ENCODE data around the gene STK32B.

The STK32B gene

DNA sequence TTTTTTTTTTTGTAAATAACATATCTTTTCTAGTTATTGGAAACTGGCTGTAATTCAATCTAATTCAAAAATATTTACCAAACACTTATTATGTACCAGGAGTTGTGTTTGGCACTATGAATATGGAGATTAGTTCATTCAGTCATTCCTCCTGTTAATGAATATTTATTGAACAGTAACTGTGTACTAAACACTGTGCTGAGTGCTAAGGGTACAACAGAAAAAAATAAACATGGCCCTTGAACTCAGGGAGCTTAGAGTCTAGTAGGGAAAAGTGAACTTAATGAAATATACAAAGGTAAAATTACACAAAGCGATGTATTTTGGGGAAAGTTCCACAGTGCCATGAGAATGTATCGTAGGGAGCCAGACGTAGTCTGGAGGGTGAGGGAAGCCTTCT is 87.1 kb downstream of the STK32B start:
- no peaks in the 10 kb centered on the region for H3K4me1 ChIP-seq (ENCODE audit: control insufficient read depth, insufficient read depth, low read length)
- H3K4me3 ChIP-seq (ENCODE audit: low read depth, low read length), result no peak overlapping the region
- TF ChIP-seq, protein P1, sequence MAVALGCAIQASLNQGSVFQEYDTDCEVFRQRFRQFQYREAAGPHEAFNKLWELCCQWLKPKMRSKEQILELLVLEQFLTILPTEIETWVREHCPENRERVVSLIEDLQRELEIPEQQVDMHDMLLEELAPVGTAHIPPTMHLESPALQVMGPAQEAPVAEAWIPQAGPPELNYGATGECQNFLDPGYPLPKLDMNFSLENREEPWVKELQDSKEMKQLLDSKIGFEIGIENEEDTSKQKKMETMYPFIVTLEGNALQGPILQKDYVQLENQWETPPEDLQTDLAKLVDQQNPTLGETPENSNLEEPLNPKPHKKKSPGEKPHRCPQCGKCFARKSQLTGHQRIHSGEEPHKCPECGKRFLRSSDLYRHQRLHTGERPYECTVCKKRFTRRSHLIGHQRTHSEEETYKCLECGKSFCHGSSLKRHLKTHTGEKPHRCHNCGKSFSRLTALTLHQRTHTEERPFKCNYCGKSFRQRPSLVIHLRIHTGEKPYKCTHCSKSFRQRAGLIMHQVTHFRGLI (tag by site-specific recombination; IDR thresholded peaks at IDR 0.05), result no peak
- TF ChIP-seq OSR2 (tag by site-specific recombination; IDR thresholded peaks at IDR 0.05) (no peak), ZNF146 (tag by site-specific recombination; IDR thresholded peaks at IDR 0.05) (no peak), HOXD13 (CRISPR knock-in tag; IDR thresholded peaks at IDR 0.05; ENCODE audit: borderline replicate concordance) (no peak), KLF1 (tag by site-specific recombination; IDR thresholded peaks at IDR 0.05) (no peak), FEZF1 (tag by site-specific recombination; IDR thresholded peaks at IDR 0.05) (no peak), ZNF785 (tag by site-specific recombination; IDR thresholded peaks at IDR 0.05) (no peak), ZNF350 (tag by site-specific recombination; IDR thresholded peaks at IDR 0.05) (no peak), ZNF660 (tag by site-specific recombination; IDR thresholded peaks at IDR 0.05) (no peak), KLF10 (tag by site-specific recombination; IDR thresholded peaks at IDR 0.05) (no peak), MZF1 (tag by site-specific recombination; IDR thresholded peaks at IDR 0.05; ENCODE audit: borderline replicate concordance) (no peak), YY1 (tag by site-specific recombination; IDR thresholded peaks at IDR 0.05) (no peak)
- TF ChIP-seq, protein P2, sequence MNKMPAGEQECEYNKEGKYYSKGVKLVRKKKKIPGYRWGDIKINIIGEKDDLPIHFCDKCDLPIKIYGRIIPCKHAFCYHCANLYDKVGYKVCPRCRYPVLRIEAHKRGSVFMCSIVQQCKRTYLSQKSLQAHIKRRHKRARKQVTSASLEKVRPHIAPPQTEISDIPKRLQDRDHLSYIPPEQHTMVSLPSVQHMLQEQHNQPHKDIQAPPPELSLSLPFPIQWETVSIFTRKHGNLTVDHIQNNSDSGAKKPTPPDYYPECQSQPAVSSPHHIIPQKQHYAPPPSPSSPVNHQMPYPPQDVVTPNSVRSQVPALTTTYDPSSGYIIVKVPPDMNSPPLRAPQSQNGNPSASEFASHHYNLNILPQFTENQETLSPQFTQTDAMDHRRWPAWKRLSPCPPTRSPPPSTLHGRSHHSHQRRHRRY (tag by site-specific recombination; IDR thresholded peaks at IDR 0.05), result no peak
- no peak overlapping the region for H3K27ac ChIP-seq (ENCODE audit: extremely low read depth, low read depth, low read length)
- H3K36me3 ChIP-seq (ENCODE audit: control insufficient read depth in 2 of 2, insufficient read depth in 1 of 2, low read length in 2 of 2), result no peaks in the 10 kb centered on the region
- ChIA-PET POLR2A (no interaction called here), CTCF (interaction anchor here (0.6 to 0.7 kb wide), 2 partner anchors 253 to 648 kb away, joined by 3 read pairs; no protein-coding TSS in a partner anchor)
- no peaks in the 10 kb centered on the region for H3K9me3 ChIP-seq (ENCODE audit: control insufficient read depth, insufficient read depth, low read depth, low read length)

DNA sequence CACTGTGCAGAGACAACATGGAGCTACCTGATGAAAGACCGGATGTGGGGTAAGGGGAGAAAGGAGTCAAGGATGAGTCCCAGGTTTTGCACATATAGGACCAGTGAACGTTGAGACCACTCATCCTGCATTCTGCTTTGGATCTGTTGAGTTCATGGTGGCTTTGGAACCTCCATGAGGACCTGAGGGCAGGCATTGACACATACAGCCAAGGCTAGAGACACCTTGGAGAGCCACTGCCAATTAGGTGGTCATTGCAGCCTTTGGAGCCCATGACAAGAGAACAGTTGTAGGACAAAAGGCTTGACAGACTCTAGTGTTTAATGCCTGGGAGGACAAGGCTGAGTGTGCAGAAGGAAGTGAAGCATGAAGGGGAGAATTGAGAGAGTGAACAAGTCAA is 87.9 kb downstream of the STK32B start:
- Histone ChIP-seq H3K27ac (ENCODE audit: extremely low read depth, low read depth, low read length) (no peak overlapping the region), H3K4me1 (ENCODE audit: control insufficient read depth, insufficient read depth, low read length) (no peaks in the 10 kb centered on the region), H3K4me3 (ENCODE audit: low read depth, low read length) (no peak overlapping the region), H3K9me3 (ENCODE audit: control insufficient read depth, insufficient read depth, low read depth, low read length) (no peaks in the 10 kb centered on the region), H3K36me3 (ENCODE audit: control insufficient read depth in 2 of 2, insufficient read depth in 1 of 2, low read length in 2 of 2) (no peaks in the 10 kb centered on the region)
- TF ChIP-seq, protein P3, sequence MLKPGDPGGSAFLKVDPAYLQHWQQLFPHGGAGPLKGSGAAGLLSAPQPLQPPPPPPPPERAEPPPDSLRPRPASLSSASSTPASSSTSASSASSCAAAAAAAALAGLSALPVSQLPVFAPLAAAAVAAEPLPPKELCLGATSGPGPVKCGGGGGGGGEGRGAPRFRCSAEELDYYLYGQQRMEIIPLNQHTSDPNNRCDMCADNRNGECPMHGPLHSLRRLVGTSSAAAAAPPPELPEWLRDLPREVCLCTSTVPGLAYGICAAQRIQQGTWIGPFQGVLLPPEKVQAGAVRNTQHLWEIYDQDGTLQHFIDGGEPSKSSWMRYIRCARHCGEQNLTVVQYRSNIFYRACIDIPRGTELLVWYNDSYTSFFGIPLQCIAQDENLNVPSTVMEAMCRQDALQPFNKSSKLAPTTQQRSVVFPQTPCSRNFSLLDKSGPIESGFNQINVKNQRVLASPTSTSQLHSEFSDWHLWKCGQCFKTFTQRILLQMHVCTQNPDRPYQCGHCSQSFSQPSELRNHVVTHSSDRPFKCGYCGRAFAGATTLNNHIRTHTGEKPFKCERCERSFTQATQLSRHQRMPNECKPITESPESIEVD (tag by site-specific recombination; IDR thresholded peaks at IDR 0.05), result no peak
- TF ChIP-seq MYNN (tag by site-specific recombination; IDR thresholded peaks at IDR 0.05; ENCODE audit: borderline replicate concordance) (no peak), KLF10 (tag by site-specific recombination; IDR thresholded peaks at IDR 0.05) (no peak), HOXD13 (CRISPR knock-in tag; IDR thresholded peaks at IDR 0.05; ENCODE audit: borderline replicate concordance) (no peak), ZNF292 (tag by site-specific recombination; IDR thresholded peaks at IDR 0.05; ENCODE audit: borderline replicate concordance, low read depth) (no peak), ZNF2 (tag by site-specific recombination; IDR thresholded peaks at IDR 0.05) (no peak), OSR2 (tag by site-specific recombination; IDR thresholded peaks at IDR 0.05) (no peak), ZBTB7A (tag by site-specific recombination; IDR thresholded peaks at IDR 0.05; ENCODE audit: low read depth) (no peak), ZNF341 (tag by site-specific recombination; IDR thresholded peaks at IDR 0.05; ENCODE audit: low read depth) (no peak), BCL11A (tag by site-specific recombination; IDR thresholded peaks at IDR 0.05; ENCODE audit: low read depth) (no peak), SP3 (tag by site-specific recombination; IDR thresholded peaks at IDR 0.05) (no peak), ZNF24 (tag by site-specific recombination; IDR thresholded peaks at IDR 0.05) (no peak)
- TF ChIP-seq, protein P4, sequence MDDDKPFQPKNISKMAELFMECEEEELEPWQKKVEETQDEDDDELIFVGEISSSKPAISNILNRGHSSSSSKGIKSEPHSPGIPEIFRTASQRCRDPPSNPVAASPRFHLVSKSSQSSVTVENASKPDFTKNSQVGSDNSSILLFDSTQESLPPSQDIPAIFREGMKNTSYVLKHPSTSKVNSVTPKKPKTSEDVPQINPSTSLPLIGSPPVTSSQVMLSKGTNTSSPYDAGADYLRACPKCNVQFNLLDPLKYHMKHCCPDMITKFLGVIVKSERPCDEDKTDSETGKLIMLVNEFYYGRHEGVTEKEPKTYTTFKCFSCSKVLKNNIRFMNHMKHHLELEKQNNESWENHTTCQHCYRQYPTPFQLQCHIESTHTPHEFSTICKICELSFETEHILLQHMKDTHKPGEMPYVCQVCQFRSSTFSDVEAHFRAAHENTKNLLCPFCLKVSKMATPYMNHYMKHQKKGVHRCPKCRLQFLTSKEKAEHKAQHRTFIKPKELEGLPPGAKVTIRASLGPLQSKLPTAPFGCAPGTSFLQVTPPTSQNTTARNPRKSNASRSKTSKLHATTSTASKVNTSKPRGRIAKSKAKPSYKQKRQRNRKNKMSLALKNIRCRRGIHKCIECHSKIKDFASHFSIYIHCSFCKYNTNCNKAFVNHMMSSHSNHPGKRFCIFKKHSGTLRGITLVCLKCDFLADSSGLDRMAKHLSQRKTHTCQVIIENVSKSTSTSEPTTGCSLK (tag by site-specific recombination; IDR thresholded peaks at IDR 0.05), result no peak
- ChIA-PET POLR2A (no interaction called here), CTCF (no interaction called here)

Data from HEK293 (cell line).